Stimulated activated naive CD8-positive, alpha-beta T cell treated with anti-CD3 and anti-CD28 coated beads, Interleukin-15, Interleukin-2, amounts not matched to agents 100 ng/mL and 50 ng/mL, for 24 hours (primary cell): ENCODE measurements around the gene TAF1B.
A peak's percentile ranks its signal among the peaks of the same experiment; 100 is the strongest.

Source experiments
- H3K27ac Mint-ChIP-seq: one replicate; pipeline ENCODE4 v1.8.0; 2021; ENCODE audit warnings: mild to moderate bottlenecking, mixed read lengths
- H3K27me3 Mint-ChIP-seq: one replicate; pipeline ENCODE4 v1.8.0; 2021; ENCODE audit warnings: mixed read lengths
- H3K36me3 Mint-ChIP-seq: one replicate; pipeline ENCODE4 v1.8.0; 2021; ENCODE audit warnings: low read depth, mixed read lengths
- H3K4me1 Mint-ChIP-seq: one replicate; pipeline ENCODE4 v1.8.0; 2021; ENCODE audit warnings: low read depth, mixed read lengths
- H3K4me3 Mint-ChIP-seq: one replicate; pipeline ENCODE4 v1.8.0; 2021; ENCODE audit warnings: mild to moderate bottlenecking, mixed read lengths
- H3K9me3 Mint-ChIP-seq: one replicate; pipeline ENCODE4 v1.8.0; 2021; ENCODE audit warnings: mixed read lengths

Gene TAF1B

GRCh38 chr2:9965119-9965822 is 122.0 kb downstream of the TAF1B start:
- no peaks in the 10 kb centered on the region for H3K9me3 Mint-ChIP-seq
- no peak overlapping the region for H3K4me3 Mint-ChIP-seq
- H3K27ac Mint-ChIP-seq: no peak overlapping the region
- no peaks in the 10 kb centered on the region for H3K36me3 Mint-ChIP-seq
- peaks cover 3% of the 10 kb centered on the region for H3K27me3 Mint-ChIP-seq
- H3K4me1 Mint-ChIP-seq: peaks cover 8% of the 10 kb centered on the region

- Mint-ChIP-seq H3K4me3 (no peak overlapping the region), H3K36me3 (no peaks in the 10 kb centered on the region), H3K27ac (no peak overlapping the region), H3K9me3 (no peaks in the 10 kb centered on the region), H3K27me3 (peaks cover 3% of the 10 kb centered on the region), H3K4me1 (peaks cover 8% of the 10 kb centered on the region)
Observed at GRCh38 chr2:9966491-9967022, 123.3 kb downstream of the TAF1B start.

GRCh38 chr2:9967053-9967775 is 123.9 kb downstream of the TAF1B start:
- Mint-ChIP-seq H3K4me1 (peaks cover 8% of the 10 kb centered on the region), H3K36me3 (no peaks in the 10 kb centered on the region), H3K27me3 (no peaks in the 10 kb centered on the region), H3K9me3 (no peaks in the 10 kb centered on the region), H3K27ac (no peak overlapping the region), H3K4me3 (no peak overlapping the region)

GRCh38 chr2:9968553-9969497 is 125.6 kb downstream of the TAF1B start:
- no peak overlapping the region for H3K27ac Mint-ChIP-seq
- no peaks in the 10 kb centered on the region for H3K36me3 Mint-ChIP-seq
- no peaks in the 10 kb centered on the region for H3K27me3 Mint-ChIP-seq
- no peaks in the 10 kb centered on the region for H3K9me3 Mint-ChIP-seq
- peaks cover 21% of the 10 kb centered on the region for H3K4me1 Mint-ChIP-seq
- no peak overlapping the region for H3K4me3 Mint-ChIP-seq

- peaks cover 31% of the 10 kb centered on the region for H3K4me1 Mint-ChIP-seq
- H3K4me3 Mint-ChIP-seq: no peak overlapping the region
- H3K27me3 Mint-ChIP-seq: no peaks in the 10 kb centered on the region
- H3K9me3 Mint-ChIP-seq: no peaks in the 10 kb centered on the region
- H3K36me3 Mint-ChIP-seq: no peaks in the 10 kb centered on the region
- H3K27ac Mint-ChIP-seq: no peak overlapping the region
Observed at GRCh38 chr2:9970200-9971044, 127.1 kb downstream of the TAF1B start.

GRCh38 chr2:9971105-9971818 is 128.0 kb downstream of the TAF1B start:
- Mint-ChIP-seq H3K27ac (no peak overlapping the region), H3K9me3 (no peaks in the 10 kb centered on the region), H3K36me3 (no peaks in the 10 kb centered on the region), H3K27me3 (no peaks in the 10 kb centered on the region), H3K4me3 (no peak overlapping the region), H3K4me1 (peaks cover 38% of the 10 kb centered on the region)

- Mint-ChIP-seq H3K4me1 (peaks cover 44% of the 10 kb centered on the region), H3K4me3 (no peak overlapping the region), H3K9me3 (no peaks in the 10 kb centered on the region), H3K27me3 (peaks cover 3% of the 10 kb centered on the region), H3K27ac (no peak overlapping the region), H3K36me3 (no peaks in the 10 kb centered on the region)
Observed at GRCh38 chr2:9971890-9972289, 128.6 kb downstream of the TAF1B start.

- Mint-ChIP-seq H3K27me3 (peaks cover 4% of the 10 kb centered on the region), H3K4me3 (no peak overlapping the region), H3K36me3 (no peaks in the 10 kb centered on the region), H3K27ac (peak overlapping the region; percentile 7), H3K9me3 (no peaks in the 10 kb centered on the region), H3K4me1 (peaks cover 48% of the 10 kb centered on the region)
Observed at GRCh38 chr2:9972621-9973479, 129.6 kb downstream of the TAF1B start.

GRCh38 chr2:9973690-9974089 is 130.4 kb downstream of the TAF1B start:
- Mint-ChIP-seq H3K27ac (no peak overlapping the region), H3K9me3 (no peaks in the 10 kb centered on the region), H3K4me1 (peaks cover 53% of the 10 kb centered on the region), H3K27me3 (peaks cover 8% of the 10 kb centered on the region), H3K4me3 (no peak overlapping the region), H3K36me3 (peaks cover 4% of the 10 kb centered on the region)

GRCh38 chr2:9974343-9974742 is 131.1 kb downstream of the TAF1B start:
- Mint-ChIP-seq H3K9me3 (no peaks in the 10 kb centered on the region), H3K4me1 (peaks cover 54% of the 10 kb centered on the region), H3K27ac (no peak overlapping the region), H3K4me3 (no peak overlapping the region), H3K36me3 (peaks cover 4% of the 10 kb centered on the region), H3K27me3 (peaks cover 8% of the 10 kb centered on the region)

- no peak overlapping the region for H3K4me3 Mint-ChIP-seq
- H3K4me1 Mint-ChIP-seq: peaks cover 64% of the 10 kb centered on the region
- H3K9me3 Mint-ChIP-seq: no peaks in the 10 kb centered on the region
- no peak overlapping the region for H3K27ac Mint-ChIP-seq
- peaks cover 11% of the 10 kb centered on the region for H3K27me3 Mint-ChIP-seq
- H3K36me3 Mint-ChIP-seq: peaks cover 4% of the 10 kb centered on the region
Observed at GRCh38 chr2:9975328-9975727, 132.1 kb downstream of the TAF1B start.

GRCh38 chr2:9975805-9976447 is 132.7 kb downstream of the TAF1B start:
- no peaks in the 10 kb centered on the region for H3K9me3 Mint-ChIP-seq
- H3K4me3 Mint-ChIP-seq: no peak overlapping the region
- H3K27ac Mint-ChIP-seq: peak overlapping the region; percentile 57
- peaks cover 69% of the 10 kb centered on the region for H3K4me1 Mint-ChIP-seq
- peaks cover 17% of the 10 kb centered on the region for H3K27me3 Mint-ChIP-seq
- peaks cover 4% of the 10 kb centered on the region for H3K36me3 Mint-ChIP-seq
